IPS-NIHi7 (cell line): Measurements from ENCODE around the gene PDE1A.

Source experiments
- DNase-seq: peaks from one replicate; pipeline ENCODE4 v3.0.0; 2012; ENCODE audit warnings: mixed read lengths; ENCODE audit errors: extremely low spot score

Gene PDE1A

GRCh38 chr2:182208421-182208820, 218.4 kb downstream of the PDE1A start:
- DNase-seq: no peak

- DNase-seq: no peak
Measured at GRCh38 chr2:182207049-182207746, 219.6 kb downstream of the PDE1A start.

- DNase-seq: no peak
Measured at GRCh38 chr2:182197529-182197928, 229.3 kb downstream of the PDE1A start.

- DNase-seq: no peak
Measured at GRCh38 chr2:182193291-182193690, 233.5 kb downstream of the PDE1A start.

- no peak for DNase-seq
Measured at GRCh38 chr2:182191061-182191460, 235.8 kb downstream of the PDE1A start.

- DNase-seq: no peak
Measured at GRCh38 chr2:182187130-182187529, 239.7 kb downstream of the PDE1A start.

GRCh38 chr2:182186132-182186735, 240.6 kb downstream of the PDE1A start:
- DNase-seq: no peak

GRCh38 chr2:182182436-182182835, 244.4 kb downstream of the PDE1A start:
- DNase-seq: no peak

GRCh38 chr2:182181381-182181780, 245.5 kb downstream of the PDE1A start:
- no peak for DNase-seq

- DNase-seq: no peak
Measured at GRCh38 chr2:182179176-182179575, 247.7 kb downstream of the PDE1A start.

GRCh38 chr2:182173944-182174622, 252.8 kb downstream of the PDE1A start:
- no peak for DNase-seq

- DNase-seq: no peak
Measured at GRCh38 chr2:182170341-182170740, 256.5 kb downstream of the PDE1A start.

GRCh38 chr2:182167882-182168281, 259.0 kb downstream of the PDE1A start:
- no peak for DNase-seq

- DNase-seq: no peak
Measured at GRCh38 chr2:182166841-182167240, 260.0 kb downstream of the PDE1A start.

- DNase-seq: no peak
Measured at GRCh38 chr2:182166406-182166805, 260.4 kb downstream of the PDE1A start.

GRCh38 chr2:182165202-182165601, 261.6 kb downstream of the PDE1A start:
- no peak for DNase-seq

GRCh38 chr2:182164686-182165085, 262.1 kb downstream of the PDE1A start:
- DNase-seq: no peak

GRCh38 chr2:182163878-182164277, 263.0 kb downstream of the PDE1A start:
- DNase-seq: no peak

GRCh38 chr2:182148344-182148743, 278.5 kb downstream of the PDE1A start:
- no peak for DNase-seq

- peak; percentile 28 for DNase-seq
Measured at GRCh38 chr2:182144776-182145165, 282.1 kb downstream of the PDE1A start.

- no peak for DNase-seq
Measured at GRCh38 chr2:182144041-182144775, 282.6 kb downstream of the PDE1A start.

- DNase-seq: no peak
Measured at GRCh38 chr2:182142062-182142461, 284.8 kb downstream of the PDE1A start.
